ENCODE results near the gene RAPGEF6.
A peak's percentile ranks its signal among the peaks of the same experiment; 100 is the strongest.

Gene RAPGEF6

GRCh38 chr5:131575660-131576227 is 59.3 kb downstream of the RAPGEF6 start:
- Histone ChIP-seq H3K9ac (ENCODE audit: low read length) (no peak overlapping the region), H3K27me3 (replicated peaks; ENCODE audit: control insufficient read depth, insufficient read depth, low read length) (no peaks in the 10 kb centered on the region), H3K9me3 (ENCODE audit: control insufficient read depth, low read length) (no peaks in the 10 kb centered on the region), H3K4me3 (ENCODE audit: low read length) (no peak overlapping the region), H3K4me1 (ENCODE audit: control insufficient read depth, insufficient read depth, low read length) (no peaks in the 10 kb centered on the region), H3K36me3 (ENCODE audit: control insufficient read depth, insufficient read depth, low read length, severe bottlenecking) (peaks cover 3% of the 10 kb centered on the region)
- DNase-seq (ENCODE audit: low read depth), result no peak

- DNase-seq (ENCODE audit: low read depth), result no peak
- no peaks in the 10 kb centered on the region for H3K9me3 ChIP-seq (ENCODE audit: control insufficient read depth, low read length)
- H3K27me3 ChIP-seq (replicated peaks; ENCODE audit: control insufficient read depth, insufficient read depth, low read length), result no peaks in the 10 kb centered on the region
- H3K36me3 ChIP-seq (ENCODE audit: control insufficient read depth, insufficient read depth, low read length, severe bottlenecking), result no peaks in the 10 kb centered on the region
- H3K4me3 ChIP-seq (ENCODE audit: low read length), result no peak overlapping the region
- H3K4me1 ChIP-seq (ENCODE audit: control insufficient read depth, insufficient read depth, low read length), result no peaks in the 10 kb centered on the region
- no peak overlapping the region for H3K9ac ChIP-seq (ENCODE audit: low read length)
Measured at GRCh38 chr5:131571669-131572168, 63.3 kb downstream of the RAPGEF6 start.

- no peaks in the 10 kb centered on the region for H3K36me3 ChIP-seq (ENCODE audit: control insufficient read depth, insufficient read depth, low read length, severe bottlenecking)
- H3K27me3 ChIP-seq (replicated peaks; ENCODE audit: control insufficient read depth, insufficient read depth, low read length), result no peaks in the 10 kb centered on the region
- no peak overlapping the region for H3K9ac ChIP-seq (ENCODE audit: low read length)
- H3K9me3 ChIP-seq (ENCODE audit: control insufficient read depth, low read length), result no peaks in the 10 kb centered on the region
- H3K4me3 ChIP-seq (ENCODE audit: low read length), result no peak overlapping the region
- no peaks in the 10 kb centered on the region for H3K4me1 ChIP-seq (ENCODE audit: control insufficient read depth, insufficient read depth, low read length)
- DNase-seq (ENCODE audit: low read depth), result no peak
Measured at GRCh38 chr5:131570757-131571156, 64.3 kb downstream of the RAPGEF6 start.

GRCh38 chr5:131564229-131564652 is 70.8 kb downstream of the RAPGEF6 start:
- Histone ChIP-seq H3K27me3 (replicated peaks; ENCODE audit: control insufficient read depth, insufficient read depth, low read length) (no peaks in the 10 kb centered on the region), H3K9ac (ENCODE audit: low read length) (no peak overlapping the region), H3K4me3 (ENCODE audit: low read length) (no peak overlapping the region), H3K36me3 (ENCODE audit: control insufficient read depth, insufficient read depth, low read length, severe bottlenecking) (no peaks in the 10 kb centered on the region), H3K9me3 (ENCODE audit: control insufficient read depth, low read length) (no peaks in the 10 kb centered on the region), H3K4me1 (ENCODE audit: control insufficient read depth, insufficient read depth, low read length) (no peaks in the 10 kb centered on the region)
- no peak for DNase-seq (ENCODE audit: low read depth)

GRCh38 chr5:131563434-131564228 is 71.4 kb downstream of the RAPGEF6 start:
- no peak for DNase-seq (ENCODE audit: low read depth)
- no peak overlapping the region for H3K4me3 ChIP-seq (ENCODE audit: low read length)
- H3K4me1 ChIP-seq (ENCODE audit: control insufficient read depth, insufficient read depth, low read length), result no peaks in the 10 kb centered on the region
- no peak overlapping the region for H3K9ac ChIP-seq (ENCODE audit: low read length)
- H3K36me3 ChIP-seq (ENCODE audit: control insufficient read depth, insufficient read depth, low read length, severe bottlenecking), result no peaks in the 10 kb centered on the region
- H3K9me3 ChIP-seq (ENCODE audit: control insufficient read depth, low read length), result no peaks in the 10 kb centered on the region
- no peaks in the 10 kb centered on the region for H3K27me3 ChIP-seq (replicated peaks; ENCODE audit: control insufficient read depth, insufficient read depth, low read length)

- Histone ChIP-seq H3K9ac (ENCODE audit: low read length) (no peak overlapping the region), H3K36me3 (ENCODE audit: control insufficient read depth, insufficient read depth, low read length, severe bottlenecking) (peaks cover 4% of the 10 kb centered on the region), H3K4me3 (ENCODE audit: low read length) (no peak overlapping the region), H3K9me3 (ENCODE audit: control insufficient read depth, low read length) (no peaks in the 10 kb centered on the region), H3K27me3 (replicated peaks; ENCODE audit: control insufficient read depth, insufficient read depth, low read length) (no peaks in the 10 kb centered on the region), H3K4me1 (ENCODE audit: control insufficient read depth, insufficient read depth, low read length) (peaks cover 10% of the 10 kb centered on the region)
- no peak for DNase-seq (ENCODE audit: low read depth)
Measured at GRCh38 chr5:131550606-131551005, 84.4 kb downstream of the RAPGEF6 start.

- Histone ChIP-seq H3K9me3 (ENCODE audit: control insufficient read depth, low read length) (no peaks in the 10 kb centered on the region), H3K36me3 (ENCODE audit: control insufficient read depth, insufficient read depth, low read length, severe bottlenecking) (peaks cover 4% of the 10 kb centered on the region), H3K27me3 (replicated peaks; ENCODE audit: control insufficient read depth, insufficient read depth, low read length) (no peaks in the 10 kb centered on the region), H3K4me3 (ENCODE audit: low read length) (no peak overlapping the region), H3K9ac (ENCODE audit: low read length) (no peak overlapping the region), H3K4me1 (ENCODE audit: control insufficient read depth, insufficient read depth, low read length) (peaks cover 12% of the 10 kb centered on the region)
- no peak for DNase-seq (ENCODE audit: low read depth)
Measured at GRCh38 chr5:131548176-131548575, 86.9 kb downstream of the RAPGEF6 start.

- Histone ChIP-seq H3K4me3 (ENCODE audit: low read length) (no peak overlapping the region), H3K36me3 (ENCODE audit: control insufficient read depth, insufficient read depth, low read length, severe bottlenecking) (peaks cover 4% of the 10 kb centered on the region)
Measured at GRCh38 chr5:131545845-131546244, 89.2 kb downstream of the RAPGEF6 start.

GRCh38 chr5:131542723-131543122 is 92.3 kb downstream of the RAPGEF6 start:
- Histone ChIP-seq H3K4me3 (ENCODE audit: low read length) (no peak overlapping the region), H3K9me3 (ENCODE audit: control insufficient read depth, low read length) (no peaks in the 10 kb centered on the region), H3K4me1 (ENCODE audit: control insufficient read depth, insufficient read depth, low read length) (peaks cover 20% of the 10 kb centered on the region), H3K36me3 (ENCODE audit: control insufficient read depth, insufficient read depth, low read length, severe bottlenecking) (no peaks in the 10 kb centered on the region), H3K27me3 (replicated peaks; ENCODE audit: control insufficient read depth, insufficient read depth, low read length) (no peaks in the 10 kb centered on the region), H3K9ac (ENCODE audit: low read length) (no peak overlapping the region)
- DNase-seq (ENCODE audit: low read depth), result no peak

More at GRCh38 chr5:131545845-131546244, 89.2 kb downstream of the RAPGEF6 start:
- H3K4me1 ChIP-seq (ENCODE audit: control insufficient read depth, insufficient read depth, low read length), result peaks cover 12% of the 10 kb centered on the region
- no peaks in the 10 kb centered on the region for H3K27me3 ChIP-seq (replicated peaks; ENCODE audit: control insufficient read depth, insufficient read depth, low read length)
- DNase-seq (ENCODE audit: low read depth), result peak; percentile 44
- H3K9me3 ChIP-seq (ENCODE audit: control insufficient read depth, low read length), result no peaks in the 10 kb centered on the region
- H3K9ac ChIP-seq (ENCODE audit: low read length), result no peak overlapping the region

GRCh38 chr5:131541762-131542161 is 93.3 kb downstream of the RAPGEF6 start:
- H3K4me3 ChIP-seq (ENCODE audit: low read length), result no peak overlapping the region
- no peak for DNase-seq (ENCODE audit: low read depth)
- no peaks in the 10 kb centered on the region for H3K36me3 ChIP-seq (ENCODE audit: control insufficient read depth, insufficient read depth, low read length, severe bottlenecking)
- no peak overlapping the region for H3K9ac ChIP-seq (ENCODE audit: low read length)
- H3K4me1 ChIP-seq (ENCODE audit: control insufficient read depth, insufficient read depth, low read length), result peaks cover 17% of the 10 kb centered on the region
- H3K27me3 ChIP-seq (replicated peaks; ENCODE audit: control insufficient read depth, insufficient read depth, low read length), result no peaks in the 10 kb centered on the region
- no peaks in the 10 kb centered on the region for H3K9me3 ChIP-seq (ENCODE audit: control insufficient read depth, low read length)

- H3K9me3 ChIP-seq (ENCODE audit: control insufficient read depth, low read length), result no peaks in the 10 kb centered on the region
- DNase-seq (ENCODE audit: low read depth), result no peak
- peaks cover 19% of the 10 kb centered on the region for H3K4me1 ChIP-seq (ENCODE audit: control insufficient read depth, insufficient read depth, low read length)
- no peaks in the 10 kb centered on the region for H3K36me3 ChIP-seq (ENCODE audit: control insufficient read depth, insufficient read depth, low read length, severe bottlenecking)
- H3K4me3 ChIP-seq (ENCODE audit: low read length), result no peak overlapping the region
- no peak overlapping the region for H3K9ac ChIP-seq (ENCODE audit: low read length)
- H3K27me3 ChIP-seq (replicated peaks; ENCODE audit: control insufficient read depth, insufficient read depth, low read length), result no peaks in the 10 kb centered on the region
Measured at GRCh38 chr5:131541071-131541470, 94.0 kb downstream of the RAPGEF6 start.

All from adipocyte (in vitro differentiated cells).